CD14-positive monocyte (primary cell): ENCODE data around the gene ATG16L2. TPM values are rescaled to one million over a fixed set of nuclear protein-coding genes. Genes with fewer than 3 reads are reported as not detected.
A peak's percentile ranks its signal among the peaks of the same experiment; 100 is the strongest.

ENCODE experiments used
- DNase-seq, 3 donors: peaks; one replicate each; pipeline ENCODE4 v3.0.0-alpha.2; 2011 to 2022
- H2AFZ ChIP-seq: 2 replicates; pipeline ENCODE4 v1.6.0; 2012; ENCODE audit warnings: mild to moderate bottlenecking, low read depth, low read length, inconsistent platforms; ENCODE audit not compliant: insufficient read depth, poor library complexity, severe bottlenecking
- H3K27ac ChIP-seq, 2 donors: 1 replicate in 1 of 2; 2 replicates in 1 of 2; pipeline ENCODE4 v1.5.1; 2012 to 2013; ENCODE audit warnings: low read length in 2 of 2, control low read depth in 1 of 2, inconsistent platforms in 1 of 2, low read depth in 1 of 2, mild to moderate bottlenecking in 1 of 2
- H3K27me3 ChIP-seq, 2 donors: one replicate each; pipeline versions ENCODE4 v1.6.0 to v1.6.1; 2011 to 2013; ENCODE audit warnings: low read length in 2 of 2; ENCODE audit not compliant: control insufficient read depth in 2 of 2, insufficient read depth in 2 of 2
- H3K36me3 ChIP-seq, 2 donors: replicated peaks in 1 of 2; 1 replicate in 1 of 2; 2 replicates in 1 of 2; pipeline versions ENCODE4 v1.5.1 to v1.6.1; 2012 to 2013; ENCODE audit warnings: low read length in 2 of 2, control low read depth in 1 of 2, inconsistent platforms in 1 of 2, mild to moderate bottlenecking in 1 of 2; ENCODE audit not compliant: insufficient read depth in 2 of 2, control insufficient read depth in 1 of 2
- H3K4me1 ChIP-seq, 2 donors: 1 replicate in 1 of 2; 2 replicates in 1 of 2; pipeline versions ENCODE4 v1.5.1 to v1.6.1; 2012 to 2013; ENCODE audit warnings: low read length in 2 of 2, control low read depth in 1 of 2, inconsistent platforms in 1 of 2, mild to moderate bottlenecking in 1 of 2, moderate library complexity in 1 of 2; ENCODE audit not compliant: insufficient read depth in 2 of 2, control insufficient read depth in 1 of 2
- H3K4me2 ChIP-seq: replicated peaks from 2 replicates; pipeline ENCODE3; 2012; ENCODE audit warnings: low read length, moderate library complexity, mild to moderate bottlenecking; ENCODE audit not compliant: poor library complexity, severe bottlenecking; ENCODE audit errors: extremely low read depth
- H3K4me3 ChIP-seq, 3 experiments: fragments of 200-600 bp in 1 of 3; sonication (generic) in 1 of 3; replicated peaks in 1 of 3; 1 replicate in 2 of 3; 2 replicates in 1 of 3; pipeline ENCODE4 v1.5.1; 2011 to 2013; ENCODE audit warnings: low read length in 3 of 3, mild to moderate bottlenecking in 3 of 3, control low read depth in 2 of 3, low read depth in 2 of 3, inconsistent platforms in 1 of 3, moderate library complexity in 1 of 3
- H3K79me2 ChIP-seq: 2 replicates; pipeline ENCODE4 v1.6.0; 2012; ENCODE audit warnings: mild to moderate bottlenecking, control low read depth, inconsistent platforms, low read length, moderate library complexity; ENCODE audit not compliant: insufficient read depth
- H3K9ac ChIP-seq: 2 replicates; pipeline ENCODE4 v1.6.0; 2017; ENCODE audit warnings: low read length, mild to moderate bottlenecking; ENCODE audit not compliant: insufficient read depth, poor library complexity, severe bottlenecking
- H3K9me3 ChIP-seq, 2 donors: replicated peaks in 1 of 2; 1 replicate in 1 of 2; 2 replicates in 1 of 2; pipeline versions ENCODE4 v1.5.1 to v1.6.1; 2012 to 2013; ENCODE audit warnings: low read length in 2 of 2, control low read depth in 1 of 2; ENCODE audit not compliant: control insufficient read depth in 1 of 2, insufficient read depth in 1 of 2
- H4K20me1 ChIP-seq: 2 replicates; pipeline ENCODE4 v1.6.0; 2012; ENCODE audit warnings: mild to moderate bottlenecking, low read length, control low read depth, moderate library complexity; ENCODE audit not compliant: insufficient read depth
- H3K27ac Mint-ChIP-seq, 7 donors: one replicate each; pipeline ENCODE4 v1.8.0; 2020; ENCODE audit warnings: mild to moderate bottlenecking in 7 of 7, mixed read lengths in 7 of 7, moderate library complexity in 6 of 7, inconsistent platforms in 2 of 7
- H3K27me3 Mint-ChIP-seq, 3 donors: one replicate each; pipeline ENCODE4 v1.8.0; 2021 to 2022; ENCODE audit warnings: low read depth in 3 of 3, mild to moderate bottlenecking in 3 of 3, mixed read lengths in 3 of 3, moderate library complexity in 3 of 3, inconsistent platforms in 1 of 3
- H3K36me3 Mint-ChIP-seq, 2 donors: one replicate each; pipeline ENCODE4 v1.8.0; 2020; ENCODE audit warnings: mixed read lengths in 2 of 2, inconsistent platforms in 1 of 2, mild to moderate bottlenecking in 1 of 2
- H3K4me1 Mint-ChIP-seq: one replicate; pipeline ENCODE4 v1.8.0; 2020; ENCODE audit warnings: mild to moderate bottlenecking, mixed read lengths
- H3K4me3 Mint-ChIP-seq, 2 donors: one replicate each; pipeline ENCODE4 v1.8.0; 2020; ENCODE audit warnings: mild to moderate bottlenecking in 2 of 2, mixed read lengths in 2 of 2, moderate library complexity in 1 of 2
- H3K9me3 Mint-ChIP-seq, 7 donors: one replicate each; pipeline ENCODE4 v1.8.0; 2020 to 2022; ENCODE audit warnings: mixed read lengths in 7 of 7, mild to moderate bottlenecking in 6 of 7, moderate library complexity in 6 of 7, inconsistent platforms in 2 of 7
- CTCF ChIP-seq: fragments of 200-600 bp; IDR thresholded peaks from one replicate; pipeline ENCODE4 v1.8.0; 2022; ENCODE audit warnings: antibody characterized with exemption, mild to moderate bottlenecking
- WGBS: methylation state at CpG from one replicate; pipeline ENCODE4 v1.1.5; 2013; ENCODE audit warnings: missing lambda C conversion rate; ENCODE audit not compliant: insufficient coverage; 5-methylcytosine and 5-hydroxymethylcytosine counted together
- intact Hi-C, 2 donors: fragments of 100-400 bp; cut with micrococcal nuclease; formaldehyde crosslinking; loops; one replicate each; pipeline versions ENCODE4 v1.15.0 to v1.15.1; 2023
- polyA plus RNA-seq, 3 donors: library from polyadenylated mRNA; depleted of rRNA in 1 of 3; unstranded in 2 of 3; stranded (reverse) in 1 of 3; fragments of 300-500 nt in 2 of 3; fragments of >200 nt in 1 of 3; fragmentation: Illumina TruSeq in 2 of 3; gene quantifications; 1 replicate in 2 of 3; 2 replicates in 1 of 3; pipeline ENCODE4 v1.2.3, GENCODE V29; 2012 to 2021

Gene ATG16L2
- polyA plus RNA-seq, 3 donors: 36.9 to 975 (median 46.8) TPM

GRCh38 chr11:72792437-72793021 is 21.7 kb upstream of the ATG16L2 start:
- Histone ChIP-seq H2AFZ (no peak overlapping the region), H3K79me2 (no peaks in the 10 kb centered on the region), H3K4me1 (peaks cover 50 to 63% of the 10 kb centered on the region in 2 donors), H3K4me2 (no peak overlapping the region), H4K20me1 (no peaks in the 10 kb centered on the region), H3K9me3 (no peaks in the 10 kb centered on the region), H3K27me3 (no peaks in the 10 kb centered on the region), H3K4me3 (no peak overlapping the region), H3K27ac (peak overlapping the region; percentile 85 to 96), H3K9ac (peak overlapping the region; percentile 86), H3K36me3 (no peaks in the 10 kb centered on the region)
- peaks cover 0 to 3% (median 2%) of the 10 kb centered on the region in 3 donors for H3K27me3 Mint-ChIP-seq
- peak overlapping the region; percentile 96 to 100 (median 99) for H3K27ac Mint-ChIP-seq
- peaks cover 0 to 4% of the 10 kb centered on the region in 2 donors for H3K36me3 Mint-ChIP-seq
- intact Hi-C loops: loop anchor here in 1 of 2 donors (5.0 kb wide), 1 partner anchor 55 kb away; no protein-coding TSS in a partner anchor
- 80% methylated on average over 2 of the region's 3 CpGs for WGBS
- no peak overlapping the region for H3K4me3 Mint-ChIP-seq
- peaks cover 0 to 8% (median 4%) of the 10 kb centered on the region in 7 donors for H3K9me3 Mint-ChIP-seq
- DNase-seq: no peak
- peaks cover 53% of the 10 kb centered on the region for H3K4me1 Mint-ChIP-seq
- no peak for TF ChIP-seq CTCF

GRCh38 chr11:72793076-72793424 is 21.2 kb upstream of the ATG16L2 start:
- Mint-ChIP-seq H3K4me1 (peaks cover 53% of the 10 kb centered on the region), H3K36me3 (peaks cover 0 to 4% of the 10 kb centered on the region in 2 donors), H3K27ac (peak overlapping the region; percentile 96 to 100 (median 99)), H3K27me3 (peaks cover 0 to 3% (median 2%) of the 10 kb centered on the region in 3 donors), H3K4me3 (peak overlapping the region in 1 of 2 donors; percentile 44), H3K9me3 (peaks cover 0 to 8% (median 4%) of the 10 kb centered on the region in 7 donors)
- peak in 2 of 3 donors; percentile 19 to 55 for DNase-seq
- Histone ChIP-seq H3K9me3 (no peaks in the 10 kb centered on the region), H3K9ac (peak overlapping the region; percentile 86), H3K4me3 (peak overlapping the region in 1 of 3 experiments; percentile 90), H4K20me1 (no peaks in the 10 kb centered on the region), H3K27ac (peak overlapping the region; percentile 85 to 96), H3K4me2 (peak overlapping the region; percentile 96), H3K27me3 (no peaks in the 10 kb centered on the region), H3K36me3 (no peaks in the 10 kb centered on the region), H3K79me2 (no peaks in the 10 kb centered on the region), H2AFZ (peak overlapping the region; percentile 85), H3K4me1 (peaks cover 50 to 63% of the 10 kb centered on the region in 2 donors)
- no CpG with 5 or more reads among the region's 2 CpGs for WGBS
- intact Hi-C loops: loop anchor here in 1 of 2 donors (5.0 kb wide), 1 partner anchor 56 kb away; no protein-coding TSS in a partner anchor
- TF ChIP-seq CTCF: no peak
